Posterior vena cava (tissue), 2 donors: ENCODE data around the gene TOPORS. TPM values are rescaled to one million over a fixed set of nuclear protein-coding genes. Genes with fewer than 3 reads are reported as not detected.
"Not testable (repeated sequence)": the region's sequence is repeated elsewhere in the genome, so short reads cannot be mapped to it uniquely, and the experiment has no call there.

Experiments used
- DNase-seq: peaks from one replicate; pipeline ENCODE4 v3.0.0-alpha.2; 2020; ENCODE audit warnings: low spot score
- intact Hi-C, 2 donors: fragments of 100-400 bp; cut with DNase I; formaldehyde crosslinking; loops; one replicate each; pipeline versions ENCODE4 v1.14.1 to v1.14.2; 2022 to 2023
- total RNA-seq, 2 donors: library from RNA; stranded (reverse); fragmentation: NEBNext Ultra II Directional; extraction: Animal tissue kit (Norgen Biotek cat#: 25700); gene quantifications; one replicate each; pipeline ENCODE4 v1.2.1, GENCODE V29; 2021
- donor health status: DM: yes; HTN: yes; CAD: no.
- donor health status: DM: yes; HTN: yes; CAD: no.

The TOPORS gene
- total RNA-seq, 2 donors from 2014 or later: 11.6 to 14.1 TPM

GRCh38 chr9:32524892-32525708 lies 27.3 kb downstream of the TOPORS start:
- intact Hi-C loops: no loop called here
- no peak for DNase-seq

DNA sequence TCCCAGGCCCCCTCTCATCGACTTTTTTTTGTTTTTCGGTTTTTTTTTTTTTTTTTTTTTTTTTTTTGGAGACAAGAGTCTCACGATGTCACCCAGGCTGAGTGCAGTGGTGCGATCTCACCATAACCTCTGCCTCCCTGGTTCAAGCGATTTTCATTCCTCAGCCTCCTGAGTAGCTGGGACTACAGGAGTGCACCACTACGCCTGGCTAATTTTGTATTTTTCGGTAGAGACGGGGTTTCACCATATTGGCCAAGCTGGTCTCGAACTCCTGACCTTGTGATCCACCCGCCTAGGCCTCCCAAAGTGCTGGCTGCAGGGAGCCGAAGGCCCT lies 27.9 kb downstream of the TOPORS start:
- DNase-seq, intact Hi-C loops: not testable (repeated sequence)

- DNase-seq: no peak
- intact Hi-C loops: no loop called here
Measured at GRCh38 chr9:32523910-32524309, 28.5 kb downstream of the TOPORS start.

- no peak for DNase-seq
- intact Hi-C loops: no loop called here
Measured at GRCh38 chr9:32518276-32518675, 34.1 kb downstream of the TOPORS start.

DNA sequence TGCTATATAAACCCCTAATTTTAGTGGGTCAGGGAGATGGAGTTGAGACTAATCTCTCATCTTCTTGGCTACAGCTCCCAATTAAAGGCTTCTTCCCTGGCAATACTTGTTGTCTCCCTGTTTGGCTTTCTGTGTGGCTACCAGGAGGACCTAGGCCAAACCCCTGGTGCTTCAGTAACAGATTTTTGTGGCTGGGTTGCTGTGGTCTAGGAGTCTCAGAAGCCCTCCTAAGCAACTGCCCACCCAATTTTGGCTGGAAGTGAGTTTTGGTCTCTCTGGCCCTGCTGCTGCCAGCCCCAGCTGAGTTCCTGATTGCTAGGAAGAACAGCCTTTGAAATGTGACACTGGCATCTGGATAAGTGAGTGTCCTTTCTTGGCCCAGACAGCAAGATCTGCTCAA lies 36.1 kb downstream of the TOPORS start:
- intact Hi-C loops: no loop called here
- no peak for DNase-seq

DNA sequence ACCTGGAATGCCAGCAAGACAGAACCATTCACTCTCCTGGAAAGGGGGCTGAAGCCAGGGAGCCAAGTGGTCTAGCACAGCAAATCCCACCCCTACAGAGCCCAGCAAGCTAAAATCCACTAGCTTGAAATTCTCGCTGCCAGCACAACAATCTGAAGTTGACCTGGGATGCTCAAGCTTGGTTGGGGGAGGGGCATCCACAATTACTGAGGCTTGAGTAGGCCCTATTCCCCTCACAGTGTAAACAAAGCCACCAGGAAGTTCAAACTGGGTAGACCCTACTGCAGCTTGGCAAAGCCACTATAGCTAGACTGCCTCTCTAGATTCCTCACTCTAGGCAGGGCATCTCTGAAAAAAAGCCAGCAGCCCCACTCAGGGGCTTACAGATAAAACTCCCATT lies 43.7 kb downstream of the TOPORS start:
- intact Hi-C loops: no loop called here
- DNase-seq: no peak

GRCh38 chr9:32503008-32503407 lies 49.4 kb downstream of the TOPORS start:
- no peak for DNase-seq
- intact Hi-C loops: no loop called here

- no peak for DNase-seq
- intact Hi-C loops: no loop called here
Measured at GRCh38 chr9:32502464-32502863, 49.9 kb downstream of the TOPORS start.

DNA sequence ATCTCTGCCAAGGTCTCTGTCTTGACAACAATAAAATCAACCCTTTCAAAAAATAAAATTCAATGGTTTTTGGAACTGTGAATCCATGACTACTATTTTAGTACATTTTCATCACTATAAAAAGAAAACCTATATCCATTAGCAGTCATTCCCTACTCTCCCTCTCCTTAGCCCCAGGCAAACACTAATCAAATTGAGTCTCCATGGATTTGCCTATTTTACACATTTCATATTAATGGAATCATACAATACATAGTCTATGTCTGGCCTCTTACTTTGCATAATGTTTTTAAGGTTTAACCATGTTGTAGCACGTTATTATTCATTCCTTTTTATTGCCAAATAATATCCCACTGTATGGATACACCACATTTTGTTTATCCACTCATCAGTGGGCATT lies 50.5 kb downstream of the TOPORS start:
- intact Hi-C loops: no loop called here
- no peak for DNase-seq

DNA sequence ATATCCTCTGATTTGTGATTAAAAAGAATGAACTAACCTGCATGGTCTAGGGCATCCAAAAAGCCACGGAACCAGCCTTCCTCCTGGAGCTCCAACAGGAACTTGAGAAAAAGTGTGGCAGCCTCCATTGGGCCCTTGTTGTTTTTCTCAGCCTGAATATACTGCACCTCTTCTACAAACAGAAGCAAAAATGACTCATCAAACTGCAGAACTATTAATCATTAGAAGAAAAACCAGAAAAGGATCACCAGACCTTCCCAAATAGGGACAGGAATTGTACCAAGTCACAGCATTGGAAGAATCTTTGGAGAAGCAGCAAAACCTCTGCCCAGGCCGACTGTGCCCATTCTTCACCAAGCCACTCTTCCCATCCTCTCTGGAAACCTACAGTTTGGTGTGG lies 51.6 kb downstream of the TOPORS start:
- intact Hi-C loops: no loop called here
- no peak for DNase-seq

GRCh38 chr9:32497921-32498320 lies 54.5 kb downstream of the TOPORS start:
- DNase-seq: no peak

DNA sequence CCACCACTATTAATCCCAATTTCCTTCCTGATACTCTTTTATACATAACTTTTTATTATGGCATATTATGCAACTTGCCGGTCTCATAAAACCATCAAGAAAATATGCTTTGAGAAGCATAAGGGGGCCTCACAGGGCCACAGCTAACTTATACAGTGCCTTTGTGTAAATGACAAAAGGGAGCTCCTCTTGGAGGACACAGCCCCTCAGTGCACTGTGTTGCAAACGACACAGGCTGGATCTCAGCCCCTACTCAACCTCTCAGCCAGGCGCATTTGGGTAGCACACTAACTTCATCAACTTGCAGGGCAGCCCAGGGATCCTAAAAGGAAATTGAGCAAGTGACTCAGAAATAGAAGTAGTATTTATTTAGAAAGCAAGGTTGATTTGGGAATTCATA lies 61.8 kb downstream of the TOPORS start:
- intact Hi-C loops: no loop called here
- DNase-seq: no peak

More at GRCh38 chr9:32497921-32498320, 54.5 kb downstream of the TOPORS start:
- intact Hi-C loops: no loop called here

Other genes with a start within 250 kb of the TOPORS start
- gene ACO1, start 167.9 kb downstream of the TOPORS start, total RNA-seq: 10 to 100 TPM; 32.7 to 35.7 TPM
- 10 to 100 TPM in 1 of 2 donors, 1 to 10 TPM in 1; 7.7 to 12.7 TPM for gene RIGI, start 26.4 kb downstream of the TOPORS start, total RNA-seq
- 10 to 100 TPM in 1 of 2 donors, 1 to 10 TPM in 1; 9.6 to 10.7 TPM for gene SMIM27, start 259 bp downstream of the TOPORS start, total RNA-seq
- 10 to 100 TPM; 43.4 to 51.8 TPM for gene NDUFB6, start 20.6 kb upstream of the TOPORS start, total RNA-seq
- under 1 TPM in 1 of 2 donors, not detected in 1; 0.05 TPM for gene TAF1L, start 83.1 kb upstream of the TOPORS start, total RNA-seq
- not detected for gene TMEM215, start 231.0 kb upstream of the TOPORS start, total RNA-seq